NCI-H510A treated with DMSO at 0.1 percent for 48 hours (cell line): ENCODE measurements around the gene MAN1B1.
A peak's percentile ranks its signal among the peaks of the same experiment; 100 is the strongest.

Source experiments
- DNase-seq: peaks from one replicate; lab custom pipeline; 2025; lab: John Stamatoyannopoulos, UW

The MAN1B1 gene

DNA sequence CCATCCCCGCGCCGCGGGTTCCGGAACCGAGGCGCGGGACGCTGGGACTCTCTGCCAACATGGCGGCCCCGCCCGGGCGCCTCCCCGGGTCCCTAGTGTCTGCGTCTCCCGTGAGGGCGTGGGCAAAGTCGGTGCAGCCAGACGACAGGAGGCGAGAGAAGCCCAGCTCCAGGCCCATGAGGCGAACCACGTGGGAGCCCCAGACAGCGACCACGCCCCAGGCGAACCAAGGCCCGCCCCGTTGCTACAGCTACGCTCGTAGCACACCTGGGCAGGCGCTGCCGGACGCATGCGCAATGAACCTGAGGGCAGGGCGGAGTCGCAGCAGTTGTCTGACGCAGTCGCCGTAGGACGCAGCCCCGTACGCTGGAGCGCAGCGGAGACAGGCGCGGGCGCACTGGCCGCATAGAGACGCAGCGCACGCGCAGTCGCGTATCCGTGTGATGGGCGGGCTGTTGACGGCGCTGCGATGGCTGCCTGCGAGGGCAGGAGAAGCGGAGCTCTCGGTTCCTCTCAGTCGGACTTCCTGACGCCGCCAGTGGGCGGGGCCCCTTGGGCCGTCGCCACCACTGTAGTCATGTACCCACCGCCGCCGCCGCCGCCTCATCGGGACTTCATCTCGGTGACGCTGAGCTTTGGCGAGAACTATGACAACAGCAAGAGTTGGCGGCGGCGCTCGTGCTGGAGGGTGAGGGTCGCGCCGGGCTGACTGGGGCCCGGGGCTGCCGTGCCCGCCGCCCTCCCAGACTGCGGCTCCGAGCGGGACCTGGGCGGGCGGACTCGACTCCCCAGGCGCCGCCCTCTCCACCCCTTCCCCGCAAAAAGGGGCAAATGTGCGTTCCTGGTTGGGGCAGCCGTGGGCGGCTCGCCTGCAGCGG, at the start of gene MAN1B1:
Gene MAN1B1, plus strand, starts transcription at position 455 of the 878 bp plus-strand sequence. Its CDS starts 15 bp downstream, at position 470.
- DNase-seq, result peak; percentile 98

DNA sequence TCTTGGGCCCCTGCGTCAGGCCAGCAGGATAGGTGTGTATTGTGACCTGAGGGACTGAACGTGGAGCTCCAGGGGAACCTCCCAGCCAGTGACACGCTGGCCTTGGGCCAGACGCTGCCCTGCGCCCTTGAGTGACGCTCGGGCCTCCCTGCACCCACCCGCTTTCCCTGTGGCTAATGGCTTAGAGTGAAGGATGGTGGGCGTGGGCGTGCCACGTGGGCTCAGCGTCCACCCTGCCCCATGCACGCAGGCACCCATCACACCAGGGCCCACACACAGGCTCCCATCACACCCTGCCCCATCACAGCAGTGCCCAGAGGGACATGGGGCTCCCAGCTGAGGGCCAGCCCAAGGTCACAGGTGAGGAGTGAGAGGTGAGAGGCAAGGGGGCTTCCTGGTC, 49.8 kb upstream of the MAN1B1 start:
- DNase-seq, result no peak

DNA sequence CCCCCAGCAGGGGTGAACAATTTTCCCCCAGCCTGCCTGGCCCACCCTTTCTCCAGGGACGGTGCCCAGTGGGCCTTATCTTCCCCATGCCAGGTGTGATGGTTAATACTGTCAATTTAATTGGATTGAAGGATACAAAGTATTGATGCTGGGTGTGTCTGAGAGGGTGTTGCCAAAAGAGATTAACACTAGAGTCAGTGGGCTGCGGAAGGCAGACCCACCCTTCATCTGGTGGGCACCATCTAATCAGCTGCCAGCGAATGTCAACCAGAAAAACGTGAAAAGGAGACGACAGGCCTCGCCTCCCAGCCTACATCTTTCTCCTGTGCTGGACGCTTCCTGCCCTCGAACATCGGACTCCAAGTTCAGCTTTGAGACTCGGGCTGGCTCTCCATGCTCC, 49.3 kb upstream of the MAN1B1 start:
- DNase-seq, result no peak

DNA sequence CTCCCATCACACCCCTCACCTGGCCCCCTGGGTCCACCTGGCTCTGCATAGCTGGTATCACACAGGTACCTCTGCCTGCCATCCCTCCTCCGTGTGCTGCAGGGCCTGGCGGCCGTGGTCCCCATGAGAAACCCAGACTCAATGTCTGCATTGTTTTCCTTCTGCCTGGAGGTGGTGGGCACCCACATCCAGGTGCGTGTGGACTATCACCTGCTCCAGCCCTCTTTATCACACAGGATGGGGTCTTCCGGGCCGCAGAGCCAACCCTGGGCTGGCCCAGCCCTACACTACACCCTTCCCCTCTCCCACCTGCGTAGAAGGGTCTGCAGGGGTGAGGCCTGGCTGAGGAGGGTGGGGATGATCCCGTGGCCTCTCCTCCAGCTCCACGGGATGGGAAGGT, 47.9 kb upstream of the MAN1B1 start:
- DNase-seq, result no peak

DNA sequence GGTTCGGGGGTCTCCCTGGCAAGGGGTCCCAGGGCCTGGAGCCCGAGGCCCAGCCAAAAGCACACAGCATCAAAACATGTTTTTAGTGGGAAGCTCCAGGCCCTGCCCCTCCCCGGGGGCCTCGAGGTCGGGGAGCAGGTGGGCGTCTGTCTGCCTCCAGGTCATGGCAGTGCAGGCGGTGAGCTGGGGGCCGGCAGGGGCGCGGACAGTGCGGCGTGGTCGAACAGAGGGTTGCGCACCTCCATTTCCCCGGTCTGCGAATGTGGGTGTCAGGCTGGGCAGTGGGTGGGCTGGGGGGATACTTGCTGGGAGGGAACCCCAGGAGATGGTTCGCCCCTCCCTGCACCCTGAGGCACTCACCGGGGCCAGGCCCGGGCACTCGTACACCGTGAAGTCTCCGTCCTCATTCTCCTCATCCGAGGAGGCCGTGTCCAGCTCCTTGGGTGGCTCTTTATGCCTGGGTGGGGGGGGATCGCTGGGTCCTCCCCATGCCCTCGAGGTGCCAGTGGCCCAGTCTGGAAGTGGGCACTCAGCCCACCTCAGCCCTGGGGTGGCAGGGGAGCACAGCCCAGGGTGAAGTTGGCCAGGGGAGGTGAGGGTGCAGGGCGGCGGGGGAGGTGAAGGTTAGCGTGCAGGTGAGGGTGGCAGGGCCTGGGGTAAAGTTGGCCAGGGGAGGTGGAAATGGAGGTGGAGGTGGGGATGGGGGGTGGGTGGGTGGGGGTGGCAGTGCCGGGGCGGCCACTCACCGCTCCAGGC, 47.0 kb upstream of the MAN1B1 start:
- no peak for DNase-seq

DNA sequence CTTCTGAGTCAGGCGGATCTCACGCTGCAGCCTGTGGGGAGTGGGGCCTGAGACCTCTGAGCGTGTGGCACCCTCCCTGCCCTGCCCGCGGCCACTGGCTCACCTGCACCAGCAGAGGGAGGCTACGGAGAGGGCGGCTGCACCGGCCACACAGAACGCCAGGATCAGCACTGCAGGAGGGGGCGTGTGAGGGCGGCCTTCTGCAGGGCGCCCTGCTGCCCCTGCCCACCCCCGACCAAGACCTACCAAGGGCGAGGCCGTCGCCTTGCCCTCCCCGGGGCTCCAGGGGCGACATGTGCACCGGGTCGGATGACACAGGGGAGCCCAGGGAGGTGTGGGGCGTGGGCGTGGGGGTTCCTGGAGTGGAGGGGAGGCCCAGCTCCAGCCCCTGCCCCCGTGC, 46.2 kb upstream of the MAN1B1 start:
- no peak for DNase-seq

DNA sequence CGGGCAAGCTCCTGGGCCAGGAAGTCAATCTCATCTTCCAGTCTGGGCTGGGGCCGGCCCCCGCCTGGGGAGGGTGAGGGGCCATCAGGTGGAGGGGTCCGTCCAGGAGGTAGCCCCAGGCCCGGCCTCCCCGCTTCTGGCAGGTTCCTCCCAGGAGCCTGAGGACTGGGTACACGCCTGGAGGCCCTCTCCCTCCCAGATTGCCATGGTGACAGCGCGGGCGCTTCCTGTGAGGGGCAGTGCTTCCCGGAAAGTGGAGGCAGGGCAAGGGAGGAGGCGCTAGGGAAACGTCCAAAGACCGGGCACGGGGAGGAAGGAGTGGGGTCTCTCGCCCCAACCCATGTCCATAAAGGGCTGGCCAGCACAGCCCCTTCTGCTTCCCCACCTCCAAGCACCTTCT, 45.7 kb upstream of the MAN1B1 start:
- no peak for DNase-seq

DNA sequence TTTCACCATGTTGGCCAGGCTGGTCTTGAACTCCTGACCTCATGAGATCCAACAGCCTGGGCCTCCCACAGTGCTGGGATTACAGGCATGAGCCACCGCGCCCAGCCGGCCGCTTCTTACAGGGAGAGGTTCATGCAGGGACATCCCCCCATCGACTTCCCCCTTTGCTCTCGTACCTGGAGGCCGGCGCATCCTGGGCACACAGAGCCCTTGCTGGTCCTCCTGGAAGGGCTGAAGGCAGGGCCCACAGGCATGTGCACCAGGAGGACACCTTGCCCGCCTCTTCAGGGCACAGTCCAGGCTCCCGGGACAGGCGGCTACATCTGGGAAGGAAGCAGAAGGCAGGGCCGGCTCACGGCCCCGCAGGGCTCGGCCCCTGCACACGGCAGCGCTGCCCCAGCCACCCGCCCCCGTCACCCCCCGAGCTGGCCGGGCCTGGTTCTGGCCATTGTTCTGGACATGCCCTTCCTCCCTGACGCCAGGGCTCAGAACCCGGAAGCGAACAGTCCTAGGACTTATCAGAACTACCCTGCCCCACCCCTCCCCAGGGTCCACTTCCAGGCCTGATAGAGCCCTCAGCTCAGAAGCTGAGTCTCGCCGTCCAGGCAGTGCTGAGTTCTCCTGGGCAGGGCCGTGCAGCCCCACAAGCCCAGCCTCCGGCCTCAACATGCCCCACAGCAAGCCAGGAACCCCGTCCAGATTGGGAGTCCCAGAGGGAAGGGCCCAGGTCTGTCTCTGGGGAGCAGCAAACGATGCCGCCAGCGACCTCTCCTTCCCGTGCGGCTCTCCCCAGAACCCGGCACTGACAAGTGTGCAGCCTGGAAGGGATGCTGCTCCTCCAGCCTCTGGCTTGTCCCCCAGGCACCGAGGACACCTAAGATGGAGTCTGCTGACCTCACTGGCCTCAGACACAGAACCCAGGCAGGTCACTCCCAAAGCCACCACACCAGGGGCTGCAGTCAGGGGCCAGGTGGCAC, 43.7 kb upstream of the MAN1B1 start:
- DNase-seq, result no peak

DNA sequence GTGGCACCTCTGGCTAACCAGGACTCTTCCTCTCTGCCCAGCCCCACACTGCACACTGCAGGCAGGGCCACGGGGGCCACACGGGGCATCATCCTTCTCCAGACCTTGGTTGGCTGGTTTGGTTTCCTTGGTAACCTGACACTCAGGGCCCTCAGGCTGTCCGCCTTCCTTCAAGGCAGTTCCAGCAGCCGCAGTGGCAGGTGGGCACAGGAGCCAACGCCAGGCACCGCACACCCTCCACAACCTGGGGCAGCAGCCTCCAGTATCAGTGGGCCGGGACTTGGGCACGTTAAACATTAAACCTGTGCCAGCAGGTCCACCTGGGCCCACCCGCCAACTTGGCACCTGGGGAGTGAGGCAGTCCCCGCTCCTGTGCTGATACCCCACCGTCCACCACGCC, 42.7 kb upstream of the MAN1B1 start:
- no peak for DNase-seq

DNA sequence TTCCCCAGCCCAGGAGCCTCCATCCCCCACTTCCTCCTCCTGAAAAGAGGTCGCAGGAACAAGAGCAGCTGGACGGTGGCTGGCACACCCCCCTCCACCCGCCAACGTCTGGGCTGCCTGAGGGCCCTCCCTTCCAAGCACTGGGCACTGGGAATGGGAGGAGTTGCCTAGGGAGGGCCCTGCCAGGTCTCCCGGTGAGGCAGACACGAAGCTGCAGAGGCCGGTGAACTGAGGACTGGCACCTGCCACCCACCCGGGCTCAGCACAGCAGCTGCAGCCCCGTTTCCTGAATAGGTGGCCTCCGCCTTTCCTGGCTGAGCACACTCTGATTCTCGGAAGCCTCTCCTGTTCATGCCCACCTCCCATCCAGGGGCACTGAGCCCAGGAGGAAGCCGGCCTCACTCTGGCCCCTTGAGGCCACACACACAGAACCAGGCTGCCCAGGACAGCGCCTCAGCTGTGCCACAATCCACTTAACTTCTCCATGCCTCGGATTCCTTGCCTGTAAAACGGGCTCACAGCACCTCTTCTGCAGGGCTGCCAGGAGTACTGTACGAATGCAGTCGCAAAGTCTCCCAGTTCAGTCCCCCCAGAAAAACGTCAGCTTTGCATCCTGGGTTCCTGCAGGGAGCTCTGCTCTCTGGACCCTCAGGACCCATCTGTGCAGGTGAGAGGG, 42.1 kb upstream of the MAN1B1 start:
- DNase-seq, result peak; percentile 84

DNA sequence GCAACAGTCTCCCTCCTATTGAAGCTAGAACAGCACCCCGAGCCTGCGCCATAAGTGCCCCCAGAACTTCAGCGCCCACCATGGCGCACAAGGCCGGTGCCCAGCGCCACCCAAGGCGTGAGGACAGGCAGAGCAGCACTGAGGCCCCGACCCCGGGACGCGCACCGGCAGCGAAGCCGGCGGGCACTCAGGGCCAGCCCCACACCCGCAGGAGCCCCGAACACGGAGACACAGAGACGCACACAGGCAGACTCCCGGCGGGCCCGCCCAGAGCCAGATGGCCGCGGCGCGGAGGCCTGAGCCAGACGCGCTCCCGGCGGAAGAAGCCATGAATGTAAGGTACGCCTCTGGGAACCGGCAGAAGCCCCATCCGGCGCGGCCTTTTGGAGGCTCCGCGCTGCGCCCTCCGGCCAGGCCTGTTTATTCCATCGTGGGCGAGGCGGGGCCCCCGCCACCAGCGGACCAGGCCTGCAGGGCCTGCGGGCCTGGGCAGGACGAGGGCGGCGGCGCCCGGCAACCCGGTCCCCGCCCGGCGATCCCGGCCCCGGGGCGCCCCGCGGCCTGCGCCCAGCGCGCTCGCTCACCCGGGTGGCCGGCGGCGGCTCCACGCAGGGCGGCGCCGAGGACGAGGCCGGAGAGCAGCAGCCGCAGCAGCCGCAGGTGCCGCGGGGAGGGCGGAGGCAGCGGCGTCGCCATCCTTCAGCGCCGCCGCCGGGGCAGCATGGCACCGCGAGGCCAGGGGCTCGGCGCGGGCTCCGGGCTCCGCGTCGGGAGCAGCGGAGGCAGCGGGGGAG, 41.3 kb upstream of the MAN1B1 start:
- DNase-seq, result no peak

DNA sequence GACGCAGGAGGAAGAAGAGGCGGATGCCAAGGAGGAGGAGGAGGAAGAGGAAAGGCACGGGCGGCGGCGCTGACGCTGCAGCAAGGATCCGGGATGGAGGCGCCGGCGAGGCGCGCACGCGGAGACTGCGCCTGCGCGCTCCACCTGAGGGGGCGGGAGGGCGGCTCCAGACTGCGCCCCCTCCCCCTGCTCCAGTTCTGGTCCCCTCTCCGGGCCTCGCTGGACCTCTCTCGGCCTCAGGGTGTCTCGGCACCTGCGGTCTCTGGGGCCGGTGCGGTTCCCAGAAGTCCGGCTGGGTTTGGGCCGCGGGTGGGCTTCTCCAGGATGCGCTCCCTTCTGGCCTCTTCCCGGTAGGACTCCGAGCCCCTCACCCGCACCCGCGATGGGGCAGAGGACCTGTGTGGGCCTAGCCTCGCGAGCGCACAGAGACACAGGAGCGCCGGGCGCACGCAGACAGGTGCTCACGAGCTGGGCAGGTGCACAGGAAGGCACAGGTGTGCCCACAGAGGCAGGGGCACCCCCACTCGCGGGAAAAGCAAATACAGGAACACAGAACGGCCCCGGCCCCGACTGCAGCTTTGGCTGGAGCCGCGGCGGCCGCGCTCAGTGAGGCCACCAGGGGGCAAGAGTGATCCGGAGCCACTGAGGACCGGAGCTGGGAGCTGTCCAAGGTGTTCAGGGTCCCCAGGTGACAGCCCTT, 40.5 kb upstream of the MAN1B1 start, which contains the start of gene NPDC1:
Gene NPDC1, minus strand, starts transcription at position 90 of the 700 bp plus-strand sequence. CDS start 188 bp downstream, outside the sequence.
- DNase-seq, result peak; percentile 89

DNA sequence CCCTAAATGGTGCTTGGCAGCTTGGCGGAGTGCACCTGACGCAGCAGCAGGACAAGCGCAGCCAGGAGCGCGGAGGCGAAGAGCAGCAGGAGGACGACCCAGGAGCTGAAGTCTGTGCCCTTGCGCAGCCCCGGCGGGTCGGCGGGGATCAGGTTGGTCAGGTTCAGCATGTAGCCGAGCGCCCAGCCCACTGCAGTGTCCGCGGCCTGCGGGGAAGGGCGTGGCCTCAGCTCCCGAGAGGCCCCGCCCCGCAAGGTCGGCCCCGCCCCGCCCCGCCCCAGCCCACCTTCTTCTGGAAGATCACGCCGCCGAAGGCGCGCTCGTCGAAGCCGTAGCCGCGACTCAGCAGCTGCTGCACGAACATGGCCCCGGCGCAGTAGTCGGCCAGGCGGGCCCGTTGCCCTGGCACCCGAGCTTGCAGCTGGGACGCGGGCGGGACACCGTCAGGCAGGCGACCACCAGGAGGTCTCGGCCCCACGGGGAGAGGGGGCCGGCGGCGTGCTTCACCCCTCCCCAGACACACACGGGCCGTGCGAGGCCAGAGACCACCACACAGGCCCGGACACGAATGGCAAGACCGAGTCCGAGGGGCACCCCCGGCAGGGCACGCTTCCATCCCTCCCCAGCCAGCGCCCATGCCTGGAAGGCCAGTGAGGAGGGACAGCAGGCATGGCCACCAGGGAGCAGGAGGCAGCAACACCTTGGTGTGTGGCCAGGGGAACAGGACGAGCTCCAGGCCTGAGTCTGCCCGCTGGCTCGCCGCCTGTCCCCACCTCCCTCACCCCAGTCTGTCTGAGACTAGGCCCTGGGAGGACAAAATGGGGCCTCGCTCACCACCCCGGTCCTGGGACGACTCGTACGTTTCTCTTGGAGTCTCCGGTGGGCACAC, 37.9 kb upstream of the MAN1B1 start:
- DNase-seq, result no peak

DNA sequence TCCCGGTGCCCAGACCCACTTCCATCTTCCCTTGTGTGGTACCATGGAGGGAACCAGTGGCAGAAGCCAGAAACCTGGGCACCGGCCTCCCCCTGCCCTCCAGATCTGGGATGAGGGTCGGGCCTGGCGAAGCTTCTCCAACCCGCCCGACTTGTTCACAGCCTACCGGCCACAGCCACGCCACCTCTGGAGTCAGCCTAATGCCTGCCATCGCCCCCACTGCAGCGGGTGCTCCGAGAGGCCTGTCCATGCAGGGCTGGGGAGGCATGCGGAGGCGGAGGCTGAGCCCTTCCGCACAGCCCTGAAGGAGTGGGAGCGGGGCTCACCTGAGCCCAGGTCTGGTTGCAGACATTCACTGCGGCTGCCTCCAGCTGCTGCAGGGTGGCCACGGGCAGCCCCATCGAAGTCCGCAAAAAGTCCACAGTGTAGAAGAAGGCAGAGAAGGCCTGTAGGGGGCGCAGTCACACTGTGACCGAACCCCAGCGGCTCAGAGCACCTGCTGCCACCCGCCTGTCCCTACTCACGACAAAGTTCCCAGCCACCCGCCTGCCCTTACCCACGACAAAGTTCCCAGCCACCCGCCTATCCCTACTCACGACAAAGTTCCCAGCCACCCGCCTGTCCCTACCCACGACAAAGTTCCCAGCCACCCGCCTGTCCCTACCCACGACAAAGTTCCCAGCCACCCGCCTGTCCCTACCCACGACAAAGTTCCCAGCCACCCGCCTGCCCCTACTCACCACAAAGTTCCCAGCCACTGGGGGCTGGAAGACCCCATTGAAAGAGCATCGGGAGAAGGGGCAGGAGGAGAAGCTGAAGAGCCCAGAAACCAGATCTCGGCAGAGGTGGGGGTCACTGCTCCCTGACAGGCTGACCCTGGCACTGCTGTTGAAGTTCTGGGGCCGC, 37.0 kb upstream of the MAN1B1 start:
- DNase-seq, result peak; percentile 83

DNA sequence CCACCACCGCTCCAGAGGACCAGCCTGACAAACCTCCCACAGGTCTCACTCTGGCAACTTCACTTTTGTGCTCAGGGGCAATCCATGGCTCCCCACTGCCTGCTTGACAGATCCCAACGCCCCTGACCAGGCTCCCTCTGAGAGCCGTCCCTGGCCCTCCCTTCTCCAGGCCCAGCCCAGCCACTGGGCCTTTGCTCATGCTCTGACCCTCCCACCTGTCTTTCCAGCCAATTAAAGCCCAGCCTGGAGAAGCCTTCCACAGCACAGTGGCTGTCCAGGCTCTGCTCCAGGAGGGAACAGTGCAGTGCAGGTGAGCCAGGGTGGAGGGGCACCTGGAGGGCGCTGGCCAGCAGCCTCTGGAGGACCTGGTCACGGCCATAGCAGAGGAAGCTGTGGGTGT, 36.2 kb upstream of the MAN1B1 start:
- DNase-seq, result no peak

DNA sequence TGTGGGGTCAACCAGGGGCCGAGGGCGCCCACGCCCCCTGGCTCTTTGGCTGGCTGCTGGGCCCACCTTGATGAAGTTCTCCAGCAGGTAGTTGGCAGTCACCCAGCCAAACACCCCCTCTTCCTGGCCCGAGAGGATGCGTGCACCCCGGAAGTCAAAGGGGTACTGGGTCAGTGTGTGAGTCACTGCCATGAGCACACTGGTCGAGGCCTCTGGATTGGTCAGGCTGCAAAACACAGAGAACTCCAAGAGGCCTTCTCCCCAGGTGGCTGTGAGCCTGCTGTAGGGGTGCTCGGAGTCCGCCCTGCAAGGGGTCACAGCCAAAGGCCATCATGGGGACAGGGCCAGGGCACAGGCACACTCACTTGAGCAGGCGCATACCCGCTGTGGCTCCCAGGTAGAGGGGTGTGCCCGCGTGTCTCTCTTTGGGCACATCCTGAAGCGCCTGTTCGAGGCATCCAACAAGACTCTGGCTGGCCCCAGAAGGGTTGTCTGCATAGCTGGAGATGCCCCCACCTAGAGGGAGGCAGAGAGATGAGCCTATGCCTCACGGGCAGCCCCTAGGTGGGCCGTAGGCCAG, 35.5 kb upstream of the MAN1B1 start:
- DNase-seq, result no peak

DNA sequence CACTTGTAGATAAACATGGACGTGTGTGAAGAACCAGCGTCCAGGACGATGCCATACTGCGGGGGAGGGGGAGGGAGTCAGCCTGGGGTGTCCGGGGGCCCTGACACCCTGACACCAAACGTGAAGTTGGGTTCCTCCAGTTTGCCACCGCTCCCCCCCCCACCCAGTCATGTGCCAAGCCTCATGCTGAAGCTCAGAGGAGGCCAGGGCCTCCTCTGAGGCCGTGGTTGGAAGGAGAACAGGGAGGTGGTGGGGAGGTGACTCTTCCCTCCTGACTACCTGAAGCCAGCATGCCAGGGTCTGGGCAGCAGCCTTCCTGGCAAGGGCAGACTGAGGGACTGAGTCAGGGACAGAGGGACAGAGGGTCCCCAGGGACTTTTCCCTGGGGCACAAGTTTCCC, 34.5 kb upstream of the MAN1B1 start:
- no peak for DNase-seq
